HCT116 (cell line): Measurements from ENCODE around the gene CIBAR2. TPM values are rescaled to one million over a fixed set of nuclear protein-coding genes. Genes with fewer than 3 reads are reported as not detected.

Source experiments
- ATAC-seq: fragments of 200-7000 bp; cut with Tn5 transposase; 2 replicates; pipeline ENCODE4 v1.9.1; 2020; ENCODE audit warnings: mild to moderate bottlenecking, moderate library complexity
- BruUV-seq: library from RNA; stranded (reverse); fragments of 400-500 nt; replicated peaks from 2 replicates; lab custom pipeline; 2021; lab: Mats Ljungman, UMichigan
- CTCF ChIA-PET: fragments of 300-600 bp; sonication (Branson Sonifier 250); formaldehyde crosslinking; loops from one replicate; lab custom pipeline; 2021; ENCODE audit warnings: antibody characterized with exemption; lab: Charles Lee
- POLR2A ChIA-PET: fragments of 300-600, 350-600 bp; sonication (Branson Sonifier 250); formaldehyde crosslinking; loops from one replicate; lab custom pipeline; 2021; ENCODE audit warnings: antibody characterized with exemption; lab: Charles Lee
- RAD21 ChIA-PET, 2 experiments: fragments of 300-600 bp; sonication (Branson Sonifier 250); formaldehyde crosslinking; loops; one replicate each; lab custom pipeline; 2023; ENCODE audit warnings: low total read pairs in 2 of 2; ENCODE audit not compliant: uncharacterized antibody in 2 of 2, unreplicated experiment in 2 of 2, low non-redundant PET in 1 of 2; lab: Charles Lee
- DNase-seq: peaks from one replicate; pipeline ENCODE4 v3.0.0-alpha.2; 2010; ENCODE audit warnings: low read depth, low spot score
- H2AFZ ChIP-seq: fragments of 200-600 bp; shearing (Covaris generic), sonication (generic); 2 replicates; pipeline ENCODE4 v1.6.1; 2017; ENCODE audit warnings: low read depth, mixed run types, mixed read lengths, antibody characterized with exemption, low read length; ENCODE audit not compliant: poor library complexity, severe bottlenecking
- H3K27ac ChIP-seq: 2 replicates; pipeline ENCODE4 v1.5.1; 2012; ENCODE audit warnings: low read depth, low read length
- H3K27me3 ChIP-seq: fragments of 200-600 bp; sonication (generic); 2 replicates; pipeline ENCODE4 v1.6.1; 2016; ENCODE audit warnings: mixed run types, low read length, mixed read lengths; ENCODE audit not compliant: insufficient read depth
- H3K36me3 ChIP-seq, 2 experiments: fragments of 200-500 bp in 1 of 2; fragments of 200-600 bp in 1 of 2; sonication (Bioruptor generic) in 1 of 2; sonication (generic) in 1 of 2; 2 replicates each; pipeline versions ENCODE4 v1.5.1 to v1.6.1; 2014 to 2016; ENCODE audit warnings: low read length in 2 of 2, inconsistent platforms in 1 of 2, mixed read lengths in 1 of 2, mixed run types in 1 of 2; ENCODE audit not compliant: insufficient read depth in 2 of 2, control insufficient read depth in 1 of 2
- H3K4me1 ChIP-seq, 2 experiments: fragments of 200-600 bp in 1 of 2; sonication (generic) in 1 of 2; 2 replicates each; pipeline versions ENCODE4 v1.5.1 to v1.6.1; 2012 to 2017; ENCODE audit warnings: low read length in 2 of 2, inconsistent platforms in 1 of 2, mild to moderate bottlenecking in 1 of 2, mixed read lengths in 1 of 2, mixed run types in 1 of 2, moderate library complexity in 1 of 2; ENCODE audit not compliant: insufficient read depth in 2 of 2, control insufficient read depth in 1 of 2
- H3K4me2 ChIP-seq: fragments of 200-600 bp; sonication (generic); 2 replicates; pipeline ENCODE4 v1.6.1; 2017; ENCODE audit warnings: mixed run types, low read length, mixed read lengths
- H3K4me3 ChIP-seq, 2 experiments: fragments of 200-600 bp in 1 of 2; sonication (generic) in 1 of 2; replicated peaks in 1 of 2; 2 replicates each; pipeline ENCODE4 v1.5.1; 2011 to 2016; ENCODE audit warnings: low read length in 2 of 2, control low read depth in 1 of 2, low read depth in 1 of 2, mild to moderate bottlenecking in 1 of 2, mixed read lengths in 1 of 2, mixed run types in 1 of 2
- H3K79me2 ChIP-seq: fragments of 200-600 bp; sonication (generic); 2 replicates; pipeline ENCODE4 v1.6.1; 2017; ENCODE audit warnings: mild to moderate bottlenecking, mixed run types, low read length, moderate library complexity, mixed read lengths; ENCODE audit not compliant: insufficient read depth
- H3K9ac ChIP-seq: fragments of 200-600 bp; sonication (generic); 2 replicates; pipeline ENCODE4 v1.6.1; 2016; ENCODE audit warnings: low read length, mixed read lengths
- H3K9me2 ChIP-seq: fragments of 200-600 bp; sonication (generic), shearing (Covaris generic); 2 replicates; pipeline ENCODE4 v1.6.1; 2017; ENCODE audit warnings: mixed run types, mild to moderate bottlenecking, moderate library complexity; ENCODE audit not compliant: insufficient read depth
- H3K9me3 ChIP-seq, 2 experiments: fragments of 200-500 bp in 1 of 2; fragments of 200-600 bp in 1 of 2; sonication (Bioruptor generic) in 1 of 2; sonication (generic) in 1 of 2; 2 replicates each; pipeline ENCODE4 v1.6.1; 2014 to 2017; ENCODE audit warnings: low read length in 2 of 2, mixed read lengths in 2 of 2, inconsistent platforms in 1 of 2, low read depth in 1 of 2, mild to moderate bottlenecking in 1 of 2, mixed run types in 1 of 2, moderate library complexity in 1 of 2; ENCODE audit not compliant: control insufficient read depth in 1 of 2, insufficient read depth in 1 of 2
- H4K20me1 ChIP-seq: fragments of 200-600 bp; sonication (generic), shearing (Covaris generic); 2 replicates; pipeline ENCODE4 v1.6.1; 2017; ENCODE audit warnings: mixed run types, mild to moderate bottlenecking, moderate library complexity; ENCODE audit not compliant: insufficient read depth
- CBX3 ChIP-seq: IDR thresholded peaks from 2 replicates; pipeline ENCODE4 v1.6.1; 2012; ENCODE audit warnings: low read depth
- CEBPB ChIP-seq: IDR thresholded peaks from 2 replicates; pipeline ENCODE4 v1.6.1; 2012; ENCODE audit warnings: low read depth
- EGR1 ChIP-seq: IDR thresholded peaks from 2 replicates; pipeline ENCODE4 v1.6.1; 2012; ENCODE audit warnings: low read depth
- FOSL1 ChIP-seq: IDR thresholded peaks from 2 replicates; pipeline ENCODE4 v1.6.1; 2012; ENCODE audit warnings: low read depth
- RAD21 ChIP-seq: IDR thresholded peaks from 2 replicates; pipeline ENCODE4 v1.6.1; 2012; ENCODE audit warnings: low read depth, mild to moderate bottlenecking
- SP1 ChIP-seq: IDR thresholded peaks from 2 replicates; pipeline ENCODE4 v1.6.1; 2012; ENCODE audit warnings: low read depth
- SRF ChIP-seq: IDR thresholded peaks from 2 replicates; pipeline ENCODE4 v1.6.1; 2012; ENCODE audit warnings: low read depth
- YY1 ChIP-seq: IDR thresholded peaks from 2 replicates; pipeline ENCODE4 v1.6.1; 2011; ENCODE audit warnings: low read length, low read depth, moderate library complexity, mild to moderate bottlenecking; ENCODE audit not compliant: insufficient replicate concordance; ENCODE audit errors: extremely low read depth
- intact Hi-C: fragments of 100-400 bp; cut with micrococcal nuclease; formaldehyde crosslinking; loops from 2 replicates; pipeline ENCODE4 v1.10.0; 2022
- total RNA-seq: library from RNA; stranded (reverse); gene quantifications from one replicate; pipeline ENCODE4 v1.2.1, GENCODE V29; 2021; ENCODE audit not compliant: unreplicated experiment
- TF ChIP-seq, protein P1 (sequence below): IDR thresholded peaks from 2 replicates; pipeline ENCODE4 v1.6.1; 2012
- TF ChIP-seq, protein P2 (sequence below), 3 experiments: fragments of 200-600 bp in 1 of 3; sonication (generic) in 1 of 3; IDR thresholded peaks in 2 of 3; conservative IDR thresholded peaks in 1 of 3; 2 replicates each; pipeline ENCODE4 v1.5.1; 2012 to 2017; ENCODE audit warnings: low read depth in 2 of 3, low read length in 2 of 3, antibody characterized with exemption in 1 of 3, borderline replicate concordance in 1 of 3, control low read depth in 1 of 3, mild to moderate bottlenecking in 1 of 3, mixed read lengths in 1 of 3, mixed run types in 1 of 3, moderate library complexity in 1 of 3; ENCODE audit not compliant: insufficient read depth in 1 of 3

Gene CIBAR2
- total RNA-seq, 1 experiment from 2014 or later = 0.27 TPM

DNA sequence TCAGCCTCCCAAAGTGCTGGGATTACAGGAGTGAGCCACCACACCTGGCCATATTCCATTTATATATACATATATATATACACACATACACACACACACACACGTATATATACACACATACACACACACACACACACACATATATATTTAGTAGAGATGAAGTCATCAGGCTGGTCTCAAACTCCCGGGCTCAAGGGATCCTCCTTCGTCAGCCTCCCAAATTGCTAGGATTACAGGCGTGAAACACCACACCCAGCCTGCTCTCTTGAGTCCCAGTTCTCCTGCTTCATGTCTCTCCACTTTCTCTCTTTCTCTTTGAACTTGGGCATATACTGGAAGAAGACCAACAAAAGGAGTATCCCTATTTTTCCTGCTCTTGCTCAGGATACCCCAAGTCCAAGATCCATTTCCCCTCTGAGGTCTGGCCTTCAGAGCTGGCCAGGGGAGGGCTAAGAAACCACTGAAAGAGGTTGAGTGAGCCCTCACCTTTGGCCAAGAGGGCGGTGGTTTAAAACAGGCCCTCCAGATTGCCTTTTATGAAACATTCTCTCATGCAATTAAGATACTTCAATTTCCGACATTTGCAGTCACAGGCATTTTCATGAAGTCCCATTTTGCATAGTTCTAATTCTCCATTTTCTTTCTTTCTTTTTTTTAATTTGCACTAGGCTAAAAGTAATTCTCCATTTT is 37.9 kb downstream of the CIBAR2 start:
- intact Hi-C loops = no loop called here
- RAD21 ChIA-PET = no interaction called here

More for the DNA sequence above, 37.9 kb downstream of the CIBAR2 start:
- Histone ChIP-seq H3K27me3 (no peaks in the 10 kb centered on the region), H3K27ac (no peak overlapping the region), H3K9me2 (no peaks in the 10 kb centered on the region), H3K4me3 (no peak overlapping the region), H4K20me1 (no peaks in the 10 kb centered on the region), H3K9me3 (no peaks in the 10 kb centered on the region), H2AFZ (no peak overlapping the region), H3K79me2 (no peaks in the 10 kb centered on the region), H3K9ac (no peak overlapping the region), H3K4me1 (no peaks in the 10 kb centered on the region), H3K36me3 (no peaks in the 10 kb centered on the region), H3K4me2 (no peak overlapping the region)
- ATAC-seq = no peak
- TF ChIP-seq RAD21 = no peak
- no peak for TF ChIP-seq EGR1
- no peak for TF ChIP-seq SP1
- TF ChIP-seq CEBPB = no peak
- TF ChIP-seq SRF = no peak
- TF ChIP-seq FOSL1 = no peak
- no peak for TF ChIP-seq YY1
- TF ChIP-seq, protein P1, sequence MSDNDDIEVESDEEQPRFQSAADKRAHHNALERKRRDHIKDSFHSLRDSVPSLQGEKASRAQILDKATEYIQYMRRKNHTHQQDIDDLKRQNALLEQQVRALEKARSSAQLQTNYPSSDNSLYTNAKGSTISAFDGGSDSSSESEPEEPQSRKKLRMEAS = no peak
- no peak for TF ChIP-seq CBX3
- TF ChIP-seq, protein P2, sequence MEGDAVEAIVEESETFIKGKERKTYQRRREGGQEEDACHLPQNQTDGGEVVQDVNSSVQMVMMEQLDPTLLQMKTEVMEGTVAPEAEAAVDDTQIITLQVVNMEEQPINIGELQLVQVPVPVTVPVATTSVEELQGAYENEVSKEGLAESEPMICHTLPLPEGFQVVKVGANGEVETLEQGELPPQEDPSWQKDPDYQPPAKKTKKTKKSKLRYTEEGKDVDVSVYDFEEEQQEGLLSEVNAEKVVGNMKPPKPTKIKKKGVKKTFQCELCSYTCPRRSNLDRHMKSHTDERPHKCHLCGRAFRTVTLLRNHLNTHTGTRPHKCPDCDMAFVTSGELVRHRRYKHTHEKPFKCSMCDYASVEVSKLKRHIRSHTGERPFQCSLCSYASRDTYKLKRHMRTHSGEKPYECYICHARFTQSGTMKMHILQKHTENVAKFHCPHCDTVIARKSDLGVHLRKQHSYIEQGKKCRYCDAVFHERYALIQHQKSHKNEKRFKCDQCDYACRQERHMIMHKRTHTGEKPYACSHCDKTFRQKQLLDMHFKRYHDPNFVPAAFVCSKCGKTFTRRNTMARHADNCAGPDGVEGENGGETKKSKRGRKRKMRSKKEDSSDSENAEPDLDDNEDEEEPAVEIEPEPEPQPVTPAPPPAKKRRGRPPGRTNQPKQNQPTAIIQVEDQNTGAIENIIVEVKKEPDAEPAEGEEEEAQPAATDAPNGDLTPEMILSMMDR (IDR thresholded peaks at IDR 0.05 in 2 of 3, conservative IDR thresholded peaks at IDR 0.05 in 1 of 3; ENCODE audit: borderline replicate concordance in 1 of 3, insufficient read depth in 1 of 3, low read depth in 2 of 3, low read length in 2 of 3) = no peak
- no peak for DNase-seq
- POLR2A ChIA-PET = no interaction called here
- BruUV-seq = no TSS peak
- CTCF ChIA-PET = no interaction called here
